A549 (cell line): ENCODE results near the gene PADI6.

ENCODE experiments used
- POLR2A ChIP-seq: IDR thresholded peaks from 2 replicates; pipeline ENCODE4 v1.6.1; 2012; ENCODE audit warnings: mild to moderate bottlenecking, low read length
- SMC3 ChIP-seq: fragments of >200 bp; sonication (Bioruptor Twin); formaldehyde crosslinking; IDR thresholded peaks from 3 replicates; pipeline ENCODE4 v1.6.1; 2018; ENCODE audit warnings: inconsistent platforms

- TF ChIP-seq SMC3 (no peak), POLR2A (no peak)
These were observed 75.6 kb downstream of the PADI6 start for GRCh38 chr1:17447501-17447992.
